Neural progenitor cell (in vitro differentiated cells): ENCODE measurements around the gene SLC7A7. TPM values are rescaled to one million over a fixed set of nuclear protein-coding genes. Genes with fewer than 3 reads are reported as not detected.
"Not testable (repeated sequence)": the region's sequence is repeated elsewhere in the genome, so short reads cannot be mapped to it uniquely, and the experiment has no call there.

Source experiments
- DNase-seq: peaks from one replicate; pipeline ENCODE4 v3.0.0-alpha.2; 2016; ENCODE audit warnings: low spot score
- H2AFZ ChIP-seq: fragments of 200-600 bp; sonication (generic); replicated peaks from 2 replicates; pipeline ENCODE4 v1.6.1; 2016; ENCODE audit warnings: antibody characterized with exemption
- H3F3A ChIP-seq: fragments of 200-600 bp; sonication (generic); 2 replicates; pipeline ENCODE4 v1.6.1; 2016; ENCODE audit warnings: antibody characterized with exemption, low read depth
- H3K27ac ChIP-seq: fragments of 200-600 bp; sonication (generic); 2 replicates; pipeline ENCODE4 v1.5.1; 2016; ENCODE audit warnings: mild to moderate bottlenecking
- H3K27me3 ChIP-seq: fragments of 200-600 bp; sonication (generic); 2 replicates; pipeline ENCODE4 v1.6.1; 2016; ENCODE audit warnings: mild to moderate bottlenecking, moderate library complexity
- H3K36me3 ChIP-seq: fragments of 200-600 bp; sonication (generic); 2 replicates; pipeline ENCODE4 v1.5.1; 2016
- H3K4me1 ChIP-seq: fragments of 200-600 bp; sonication (generic); 2 replicates; pipeline ENCODE4 v1.6.1; 2016; ENCODE audit warnings: mixed run types
- H3K4me2 ChIP-seq: fragments of 200-600 bp; sonication (generic); 2 replicates; pipeline ENCODE4 v1.6.1; 2016
- H3K4me3 ChIP-seq: fragments of 200-600 bp; sonication (generic); 2 replicates; pipeline ENCODE4 v1.5.1; 2016
- H3K79me2 ChIP-seq: fragments of 200-600 bp; sonication (generic); 2 replicates; pipeline ENCODE4 v1.6.1; 2016; ENCODE audit warnings: low read depth
- H3K9ac ChIP-seq: fragments of 200-600 bp; sonication (generic); 2 replicates; pipeline ENCODE4 v1.6.1; 2016
- H3K9me3 ChIP-seq: fragments of 200-600 bp; sonication (generic); 2 replicates; pipeline ENCODE4 v1.5.1; 2016; ENCODE audit warnings: low read depth
- H4K20me1 ChIP-seq: fragments of 200-600 bp; sonication (generic); 2 replicates; pipeline ENCODE4 v1.6.1; 2016; ENCODE audit warnings: low read depth
- H3K27ac Mint-ChIP-seq: 3 replicates; pipeline ENCODE4 v1.8.0; 2021; ENCODE audit warnings: mixed read lengths
- H3K27me3 Mint-ChIP-seq: 2 replicates; pipeline ENCODE4 v1.8.0; 2022; ENCODE audit warnings: low read depth, mild to moderate bottlenecking, inconsistent platforms, moderate library complexity, mixed read lengths; ENCODE audit not compliant: insufficient read depth
- H3K36me3 Mint-ChIP-seq: 3 replicates; pipeline ENCODE4 v1.8.0; 2021; ENCODE audit warnings: mixed read lengths
- H3K4me1 Mint-ChIP-seq: 3 replicates; pipeline ENCODE4 v1.8.0; 2021; ENCODE audit warnings: mixed read lengths
- H3K4me3 Mint-ChIP-seq: 3 replicates; pipeline ENCODE4 v1.8.0; 2021; ENCODE audit warnings: mild to moderate bottlenecking, moderate library complexity, mixed read lengths
- H3K9me3 Mint-ChIP-seq: 3 replicates; pipeline ENCODE4 v1.8.0; 2020; ENCODE audit warnings: mixed read lengths
- CTCF ChIP-seq: fragments of 200-600 bp; sonication (generic); IDR thresholded peaks from 2 replicates; pipeline ENCODE4 v1.5.1; 2017; ENCODE audit warnings: antibody characterized with exemption, mild to moderate bottlenecking
- EZH2 ChIP-seq: fragments of 200-600 bp; sonication (generic); IDR thresholded peaks from 2 replicates; pipeline ENCODE4 v1.6.1; 2017; ENCODE audit warnings: antibody characterized with exemption, mild to moderate bottlenecking, moderate library complexity
- EZH2phosphoT487 ChIP-seq: fragments of 200-600 bp; sonication (generic); IDR thresholded peaks from 2 replicates; pipeline ENCODE4 v1.6.1; 2017; ENCODE audit warnings: antibody characterized with exemption
- total RNA-seq: library from RNA; depleted of rRNA; stranded (reverse); fragments of >200 nt; gene quantifications from 2 replicates; pipeline ENCODE4 v1.2.3, GENCODE V29; 2015; ENCODE audit warnings: low replicate concordance

The SLC7A7 gene
- total RNA-seq, 1 donor from 2014 or later, result 5.6 TPM

GRCh38 chr14:22740020-22740419 is 75.2 kb downstream of the SLC7A7 start:
- H3K9me3 Mint-ChIP-seq, result no peaks in the 10 kb centered on the region
- no peaks in the 10 kb centered on the region for H3K27me3 ChIP-seq
- no peak overlapping the region for H3K4me3 ChIP-seq
- H2AFZ ChIP-seq, result no peak overlapping the region
- no peaks in the 10 kb centered on the region for H3F3A ChIP-seq
- peaks cover 3% of the 10 kb centered on the region for H3K27me3 Mint-ChIP-seq
- H3K27ac Mint-ChIP-seq, result no peak overlapping the region
- no peaks in the 10 kb centered on the region for H3K9me3 ChIP-seq
- DNase-seq, result no peak
- no peaks in the 10 kb centered on the region for H4K20me1 ChIP-seq
- no peak overlapping the region for H3K9ac ChIP-seq
- H3K36me3 Mint-ChIP-seq, result no peaks in the 10 kb centered on the region
- no peaks in the 10 kb centered on the region for H3K4me1 Mint-ChIP-seq
- H3K4me1 ChIP-seq, result no peaks in the 10 kb centered on the region
- H3K27ac ChIP-seq, result no peak overlapping the region
- H3K4me3 Mint-ChIP-seq, result no peak overlapping the region
- no peaks in the 10 kb centered on the region for H3K79me2 ChIP-seq
- H3K4me2 ChIP-seq, result no peak overlapping the region
- H3K36me3 ChIP-seq, result no peaks in the 10 kb centered on the region
- TF ChIP-seq CTCF (no peak), EZH2 (no peak), EZH2phosphoT487 (no peak)

GRCh38 chr14:22739423-22739822 is 75.8 kb downstream of the SLC7A7 start:
- Histone ChIP-seq H3K27ac (no peak overlapping the region), H3K9me3 (no peaks in the 10 kb centered on the region), H3K4me2 (no peak overlapping the region), H3K9ac (no peak overlapping the region), H3F3A (no peaks in the 10 kb centered on the region), H3K4me1 (no peaks in the 10 kb centered on the region), H3K4me3 (no peak overlapping the region), H3K36me3 (no peaks in the 10 kb centered on the region), H4K20me1 (no peaks in the 10 kb centered on the region), H2AFZ (no peak overlapping the region), H3K27me3 (no peaks in the 10 kb centered on the region), H3K79me2 (no peaks in the 10 kb centered on the region)
- H3K9me3 Mint-ChIP-seq, result no peaks in the 10 kb centered on the region
- H3K36me3 Mint-ChIP-seq, result no peaks in the 10 kb centered on the region
- DNase-seq, result no peak
- no peak for TF ChIP-seq CTCF
- TF ChIP-seq EZH2phosphoT487, result no peak
- TF ChIP-seq EZH2, result no peak
- H3K4me3 Mint-ChIP-seq, result no peak overlapping the region
- no peaks in the 10 kb centered on the region for H3K4me1 Mint-ChIP-seq
- peaks cover 3% of the 10 kb centered on the region for H3K27me3 Mint-ChIP-seq
- H3K27ac Mint-ChIP-seq, result no peak overlapping the region

GRCh38 chr14:22737052-22737451 is 78.2 kb downstream of the SLC7A7 start:
- no peak overlapping the region for H2AFZ ChIP-seq
- TF ChIP-seq EZH2 (no peak), CTCF (no peak)
- H3K27ac Mint-ChIP-seq, result no peak overlapping the region

GRCh38 chr14:22736384-22736783 is 78.9 kb downstream of the SLC7A7 start:
- not testable (repeated sequence) for H3K27me3 Mint-ChIP-seq, H3K9ac ChIP-seq, H3K4me1 Mint-ChIP-seq, H3K9me3 ChIP-seq, H3K27ac Mint-ChIP-seq, H3K9me3 Mint-ChIP-seq, H3K4me3 Mint-ChIP-seq, DNase-seq, H3K4me1 ChIP-seq, H3F3A ChIP-seq, H3K36me3 ChIP-seq, H3K79me2 ChIP-seq, H3K4me2 ChIP-seq, H3K27me3 ChIP-seq, H3K36me3 Mint-ChIP-seq, H3K4me3 ChIP-seq, H2AFZ ChIP-seq, H3K27ac ChIP-seq, H4K20me1 ChIP-seq

More at GRCh38 chr14:22737052-22737451, 78.2 kb downstream of the SLC7A7 start:
- Histone ChIP-seq H3K4me1 (no peaks in the 10 kb centered on the region), H3K4me3 (no peak overlapping the region), H3K36me3 (no peaks in the 10 kb centered on the region), H3K27ac (no peak overlapping the region), H3K9ac (no peak overlapping the region), H3K27me3 (no peaks in the 10 kb centered on the region), H3K79me2 (no peaks in the 10 kb centered on the region), H3F3A (no peaks in the 10 kb centered on the region), H4K20me1 (no peaks in the 10 kb centered on the region), H3K4me2 (no peak overlapping the region), H3K9me3 (no peaks in the 10 kb centered on the region)
- H3K9me3 Mint-ChIP-seq, result no peaks in the 10 kb centered on the region
- H3K4me1 Mint-ChIP-seq, result no peaks in the 10 kb centered on the region
- peaks cover 3% of the 10 kb centered on the region for H3K27me3 Mint-ChIP-seq
- no peak overlapping the region for H3K4me3 Mint-ChIP-seq
- no peaks in the 10 kb centered on the region for H3K36me3 Mint-ChIP-seq
- no peak for DNase-seq
